Hepatocyte (in vitro differentiated cells): Measurements from ENCODE around the gene MYLIP. TPM values are rescaled to one million over a fixed set of nuclear protein-coding genes. Genes with fewer than 3 reads are reported as not detected.

Source experiments
- DNase-seq: peaks from one replicate; pipeline ENCODE4 v3.0.0-alpha.2; 2016; ENCODE audit warnings: low spot score
- H2AFZ ChIP-seq: fragments of 200-600 bp; sonication (generic); 2 replicates; pipeline ENCODE4 v1.6.0; 2016; ENCODE audit warnings: antibody characterized with exemption, mild to moderate bottlenecking
- H3K27ac ChIP-seq: fragments of 200-600 bp; sonication (generic); 2 replicates; pipeline ENCODE4 v1.5.1; 2016; ENCODE audit warnings: mild to moderate bottlenecking
- H3K27me3 ChIP-seq: fragments of 200-600 bp; sonication (generic); 2 replicates; pipeline ENCODE4 v1.6.1; 2016
- H3K36me3 ChIP-seq: fragments of 200-600 bp; sonication (generic); replicated peaks from 2 replicates; pipeline ENCODE4 v1.5.1; 2016; ENCODE audit warnings: low read depth; ENCODE audit not compliant: insufficient read depth
- H3K4me1 ChIP-seq: fragments of 200-600 bp; sonication (generic); 2 replicates; pipeline ENCODE4 v1.5.1; 2016; ENCODE audit warnings: mild to moderate bottlenecking, moderate library complexity; ENCODE audit not compliant: insufficient read depth
- H3K4me2 ChIP-seq: fragments of 200-600 bp; sonication (generic); 2 replicates; pipeline ENCODE4 v1.6.0; 2016
- H3K4me3 ChIP-seq: fragments of 200-600 bp; sonication (generic); 2 replicates; pipeline ENCODE4 v1.5.1; 2016; ENCODE audit warnings: mild to moderate bottlenecking
- H3K79me2 ChIP-seq: fragments of 200-600 bp; sonication (generic); 2 replicates; pipeline ENCODE4 v1.6.0; 2017; ENCODE audit warnings: mild to moderate bottlenecking
- H3K9me2 ChIP-seq: fragments of 200-600 bp; sonication (generic); replicated peaks from 2 replicates; pipeline ENCODE4 v1.6.0; 2017; ENCODE audit warnings: mild to moderate bottlenecking; ENCODE audit not compliant: insufficient read depth
- H3K9me3 ChIP-seq: fragments of 200-600 bp; sonication (generic); 2 replicates; pipeline ENCODE4 v1.5.1; 2016; ENCODE audit warnings: low read depth, mild to moderate bottlenecking
- H4K20me1 ChIP-seq: fragments of 200-600 bp; sonication (generic); 2 replicates; pipeline ENCODE4 v1.6.0; 2016; ENCODE audit warnings: mild to moderate bottlenecking; ENCODE audit not compliant: insufficient read depth, poor library complexity, severe bottlenecking
- CTCF ChIP-seq: fragments of 200-600 bp; sonication (generic); IDR thresholded peaks from 2 replicates; pipeline ENCODE4 v1.5.1; 2016; ENCODE audit warnings: antibody characterized with exemption, mild to moderate bottlenecking; ENCODE audit not compliant: poor library complexity
- EZH2 ChIP-seq: fragments of 200-600 bp; sonication (generic); IDR thresholded peaks from 2 replicates; pipeline ENCODE4 v1.6.1; 2016; ENCODE audit warnings: antibody characterized with exemption, mild to moderate bottlenecking, borderline replicate concordance
- EZH2phosphoT487 ChIP-seq: fragments of 200-600 bp; sonication (generic); IDR thresholded peaks from one replicate; pipeline ENCODE4 v1.6.1; 2018; ENCODE audit warnings: antibody characterized with exemption, mild to moderate bottlenecking, low read depth, moderate library complexity; ENCODE audit not compliant: unreplicated experiment, severe bottlenecking
- WGBS: methylation state at CpG from one replicate; pipeline ENCODE4 v1.1.6; 2016; ENCODE audit warnings: low lambda C conversion rate; ENCODE audit errors: missing lambda C conversion rate; 5-methylcytosine and 5-hydroxymethylcytosine counted together
- polyA plus RNA-seq: library from polyadenylated mRNA; unstranded; fragments of >200 nt; fragmentation: Nextera tagmentation; extraction: Ambion mirVana; gene quantifications from 2 replicates; pipeline ENCODE4 v1.2.1, GENCODE V29; 2016
- total RNA-seq: library from RNA; depleted of rRNA; stranded (reverse); fragments of >200 nt; gene quantifications from 2 replicates; pipeline ENCODE4 v1.2.3, GENCODE V29; 2014

The MYLIP gene
- total and polyA plus RNA-seq, 2 experiments from 2014 or later = 76.0 to 85.7 TPM

- Histone ChIP-seq H3K79me2 (no peaks in the 10 kb centered on the region), H3K9me3 (no peaks in the 10 kb centered on the region), H2AFZ (no peak overlapping the region), H3K9me2 (no peaks in the 10 kb centered on the region), H4K20me1 (no peaks in the 10 kb centered on the region), H3K36me3 (no peaks in the 10 kb centered on the region), H3K27ac (peak overlapping the region; percentile 75), H3K27me3 (no peaks in the 10 kb centered on the region), H3K4me3 (no peak overlapping the region), H3K4me1 (peaks cover 26% of the 10 kb centered on the region), H3K4me2 (peak overlapping the region; percentile 26)
- DNase-seq = no peak
- TF ChIP-seq EZH2 (no peak), EZH2phosphoT487 (no peak), CTCF (no peak)
- 59% methylated on average over 4 of the region's 4 CpGs for WGBS
These were observed 19.1 kb upstream of the MYLIP start for GRCh38 chr6:16109659-16110305.

DNA sequence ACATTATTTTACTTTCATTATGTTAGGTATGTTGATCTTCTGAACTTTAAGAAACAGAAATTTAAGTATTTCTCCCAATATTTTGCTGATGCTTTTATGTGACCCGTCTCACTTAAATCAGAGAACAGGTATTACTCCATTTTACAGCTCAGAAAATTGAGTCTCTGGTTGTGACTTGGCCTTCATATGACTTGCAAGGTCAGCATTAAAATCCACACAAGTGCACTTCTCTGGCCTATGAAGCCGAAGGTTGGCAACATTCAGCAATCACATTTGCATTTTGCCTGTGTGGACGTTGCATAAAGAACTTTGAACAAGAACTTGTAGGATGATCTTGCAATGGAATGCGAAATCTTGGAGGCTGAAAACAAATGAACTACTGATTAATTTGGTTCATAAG, 10.1 kb upstream of the MYLIP start:
- DNase-seq = no peak
- Histone ChIP-seq H3K9me2 (no peaks in the 10 kb centered on the region), H4K20me1 (no peaks in the 10 kb centered on the region), H3K9me3 (no peaks in the 10 kb centered on the region), H3K36me3 (no peaks in the 10 kb centered on the region), H2AFZ (no peak overlapping the region), H3K4me3 (no peak overlapping the region), H3K4me1 (no peaks in the 10 kb centered on the region), H3K79me2 (no peaks in the 10 kb centered on the region), H3K27ac (no peak overlapping the region), H3K4me2 (no peak overlapping the region), H3K27me3 (no peaks in the 10 kb centered on the region)
- TF ChIP-seq EZH2phosphoT487 = no peak
- TF ChIP-seq EZH2 = no peak
- no peak for TF ChIP-seq CTCF
- 90% methylated on average over 4 of the region's 4 CpGs for WGBS

DNA sequence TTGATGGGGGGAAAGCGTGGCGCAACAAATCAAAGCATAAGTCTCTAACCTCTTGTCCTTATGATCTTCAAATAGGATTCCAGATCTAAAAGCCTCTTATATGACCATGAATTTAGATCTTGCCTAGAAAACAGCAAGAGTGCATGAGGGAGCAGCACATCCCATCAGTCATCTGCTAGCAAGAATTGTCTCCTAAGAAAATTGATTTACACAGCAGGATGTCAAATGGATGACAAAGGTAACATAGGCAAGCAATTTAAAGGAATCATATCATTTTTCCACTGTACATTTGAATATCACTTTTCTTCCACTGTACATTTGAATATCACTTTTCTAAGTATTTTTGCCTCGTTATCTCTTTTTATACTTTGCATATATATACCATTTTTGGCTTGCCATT, 7.5 kb upstream of the MYLIP start:
- no peaks in the 10 kb centered on the region for H3K4me1 ChIP-seq
- no peak overlapping the region for H3K27ac ChIP-seq
- H3K9me2 ChIP-seq = no peaks in the 10 kb centered on the region
- no peak overlapping the region for H3K4me3 ChIP-seq
- H3K27me3 ChIP-seq = no peaks in the 10 kb centered on the region
- TF ChIP-seq CTCF (no peak), EZH2phosphoT487 (no peak), EZH2 (no peak)
- H2AFZ ChIP-seq = no peak overlapping the region
- no peaks in the 10 kb centered on the region for H4K20me1 ChIP-seq
- H3K9me3 ChIP-seq = no peaks in the 10 kb centered on the region
- no peak overlapping the region for H3K4me2 ChIP-seq
- 99% methylated on average over 3 of the region's 3 CpGs for WGBS
- DNase-seq = no peak
- no peaks in the 10 kb centered on the region for H3K79me2 ChIP-seq
- H3K36me3 ChIP-seq = no peaks in the 10 kb centered on the region

DNA sequence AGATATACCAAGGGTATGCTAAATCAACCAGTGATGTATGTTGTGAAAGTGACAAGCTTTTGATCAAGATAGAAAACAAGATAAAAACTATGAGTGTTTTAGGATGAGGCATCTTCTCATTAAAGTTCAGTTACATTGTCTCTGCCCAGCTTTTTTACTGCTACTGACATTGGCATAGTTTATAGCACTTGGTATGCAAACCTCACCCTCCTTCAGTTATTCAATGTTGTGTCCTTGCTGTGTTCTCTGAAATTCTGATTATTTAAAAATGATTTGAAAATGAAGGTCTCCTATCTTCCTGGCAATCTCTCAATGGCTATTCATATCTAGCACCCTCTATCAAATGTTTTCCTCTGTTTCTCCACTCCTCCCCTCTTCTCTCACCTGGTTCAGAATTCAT, 6.7 kb upstream of the MYLIP start:
- Histone ChIP-seq H3K9me3 (no peaks in the 10 kb centered on the region), H3K27ac (no peak overlapping the region), H3K4me2 (no peak overlapping the region), H2AFZ (no peak overlapping the region), H4K20me1 (no peaks in the 10 kb centered on the region), H3K4me1 (no peaks in the 10 kb centered on the region), H3K4me3 (no peak overlapping the region), H3K36me3 (no peaks in the 10 kb centered on the region), H3K79me2 (no peaks in the 10 kb centered on the region), H3K9me2 (no peaks in the 10 kb centered on the region), H3K27me3 (no peaks in the 10 kb centered on the region)
- TF ChIP-seq EZH2phosphoT487 (no peak), EZH2 (no peak), CTCF (no peak)
- no peak for DNase-seq
